ENCODE data around the gene ZBTB47.

Gene ZBTB47

GRCh38 chr3:42685891-42686820 lies 32.7 kb downstream of the ZBTB47 start:
- H3K36me3 ChIP-seq (replicated peaks; ENCODE audit: low read depth, low read length) = no peaks in the 10 kb centered on the region
- no peak overlapping the region for H3K27ac ChIP-seq (ENCODE audit: low read length)
- TF ChIP-seq EZH2phosphoT487 (IDR thresholded peaks at IDR 0.05; ENCODE audit: low read depth) = no peak
- TF ChIP-seq, protein P1, sequence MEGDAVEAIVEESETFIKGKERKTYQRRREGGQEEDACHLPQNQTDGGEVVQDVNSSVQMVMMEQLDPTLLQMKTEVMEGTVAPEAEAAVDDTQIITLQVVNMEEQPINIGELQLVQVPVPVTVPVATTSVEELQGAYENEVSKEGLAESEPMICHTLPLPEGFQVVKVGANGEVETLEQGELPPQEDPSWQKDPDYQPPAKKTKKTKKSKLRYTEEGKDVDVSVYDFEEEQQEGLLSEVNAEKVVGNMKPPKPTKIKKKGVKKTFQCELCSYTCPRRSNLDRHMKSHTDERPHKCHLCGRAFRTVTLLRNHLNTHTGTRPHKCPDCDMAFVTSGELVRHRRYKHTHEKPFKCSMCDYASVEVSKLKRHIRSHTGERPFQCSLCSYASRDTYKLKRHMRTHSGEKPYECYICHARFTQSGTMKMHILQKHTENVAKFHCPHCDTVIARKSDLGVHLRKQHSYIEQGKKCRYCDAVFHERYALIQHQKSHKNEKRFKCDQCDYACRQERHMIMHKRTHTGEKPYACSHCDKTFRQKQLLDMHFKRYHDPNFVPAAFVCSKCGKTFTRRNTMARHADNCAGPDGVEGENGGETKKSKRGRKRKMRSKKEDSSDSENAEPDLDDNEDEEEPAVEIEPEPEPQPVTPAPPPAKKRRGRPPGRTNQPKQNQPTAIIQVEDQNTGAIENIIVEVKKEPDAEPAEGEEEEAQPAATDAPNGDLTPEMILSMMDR (IDR thresholded peaks at IDR 0.05; ENCODE audit: low read depth, low read length) = no peak
- peaks cover 18% of the 10 kb centered on the region for H3K27me3 ChIP-seq (ENCODE audit: low read depth, low read length)
- H3K4me2 ChIP-seq (ENCODE audit: low read length) = no peak overlapping the region
- H3K4me3 ChIP-seq (ENCODE audit: low read length) = no peak overlapping the region
- no peaks in the 10 kb centered on the region for H4K20me1 ChIP-seq (ENCODE audit: insufficient read depth, low read length)
- H3K79me2 ChIP-seq (ENCODE audit: low read length) = no peaks in the 10 kb centered on the region
- H3K9ac ChIP-seq (ENCODE audit: low read length) = no peak overlapping the region
- no peak overlapping the region for H2AFZ ChIP-seq (ENCODE audit: low read depth, low read length)
- H3K4me1 ChIP-seq (ENCODE audit: low read length) = no peaks in the 10 kb centered on the region
- no peaks in the 10 kb centered on the region for H3K9me3 ChIP-seq (ENCODE audit: insufficient read depth, low read length)

GRCh38 chr3:42686832-42687650 lies 33.5 kb downstream of the ZBTB47 start:
- no peaks in the 10 kb centered on the region for H3K79me2 ChIP-seq (ENCODE audit: low read length)
- H3K27ac ChIP-seq (ENCODE audit: low read length) = no peak overlapping the region
- no peaks in the 10 kb centered on the region for H4K20me1 ChIP-seq (ENCODE audit: insufficient read depth, low read length)
- H3K9me3 ChIP-seq (ENCODE audit: insufficient read depth, low read length) = no peaks in the 10 kb centered on the region
- TF ChIP-seq, protein P1 (IDR thresholded peaks at IDR 0.05; ENCODE audit: low read depth, low read length) = no peak
- no peak for TF ChIP-seq EZH2phosphoT487 (IDR thresholded peaks at IDR 0.05; ENCODE audit: low read depth)
- H3K4me3 ChIP-seq (ENCODE audit: low read length) = no peak overlapping the region
- no peak overlapping the region for H3K9ac ChIP-seq (ENCODE audit: low read length)
- no peaks in the 10 kb centered on the region for H3K4me1 ChIP-seq (ENCODE audit: low read length)
- no peaks in the 10 kb centered on the region for H3K36me3 ChIP-seq (replicated peaks; ENCODE audit: low read depth, low read length)
- H3K27me3 ChIP-seq (ENCODE audit: low read depth, low read length) = peaks cover 10% of the 10 kb centered on the region
- H2AFZ ChIP-seq (ENCODE audit: low read depth, low read length) = no peak overlapping the region
- H3K4me2 ChIP-seq (ENCODE audit: low read length) = no peak overlapping the region

DNA sequence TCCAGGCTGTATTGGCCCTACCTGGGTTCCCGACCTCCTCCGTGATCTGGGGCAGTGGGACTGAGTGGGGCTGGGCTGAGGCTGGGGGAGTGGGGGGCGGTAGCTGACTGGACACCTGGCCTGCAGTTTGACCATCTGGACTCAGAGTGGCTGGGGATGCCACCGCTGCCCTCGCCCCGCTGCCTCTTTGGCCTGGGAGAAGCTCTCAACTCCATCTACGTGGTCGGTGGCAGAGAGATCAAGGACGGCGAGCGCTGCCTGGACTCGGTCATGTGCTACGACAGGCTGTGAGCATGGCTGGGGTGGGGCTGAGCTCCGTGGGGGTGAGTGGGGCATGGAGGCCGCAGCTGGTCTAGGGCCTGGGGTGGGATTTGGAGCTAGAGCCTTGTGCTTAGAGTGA lies 34.5 kb downstream of the ZBTB47 start:
- H3K79me2 ChIP-seq (ENCODE audit: low read length) = no peaks in the 10 kb centered on the region
- no peak overlapping the region for H3K4me3 ChIP-seq (ENCODE audit: low read length)
- no peaks in the 10 kb centered on the region for H4K20me1 ChIP-seq (ENCODE audit: insufficient read depth, low read length)
- H3K36me3 ChIP-seq (replicated peaks; ENCODE audit: low read depth, low read length) = no peaks in the 10 kb centered on the region
- no peaks in the 10 kb centered on the region for H3K4me1 ChIP-seq (ENCODE audit: low read length)
- H3K27me3 ChIP-seq (ENCODE audit: low read depth, low read length) = peaks cover 7% of the 10 kb centered on the region; the same call in 1 of the 2 replicates
- H3K4me2 ChIP-seq (ENCODE audit: low read length) = no peak overlapping the region
- no peak overlapping the region for H2AFZ ChIP-seq (ENCODE audit: low read depth, low read length)
- no peaks in the 10 kb centered on the region for H3K9me3 ChIP-seq (ENCODE audit: insufficient read depth, low read length)
- H3K9ac ChIP-seq (ENCODE audit: low read length) = no peak overlapping the region
- TF ChIP-seq, protein P1 (IDR thresholded peaks at IDR 0.05; ENCODE audit: low read depth, low read length) = no peak
- no peak for TF ChIP-seq EZH2phosphoT487 (IDR thresholded peaks at IDR 0.05; ENCODE audit: low read depth)
- no peak overlapping the region for H3K27ac ChIP-seq (ENCODE audit: low read length)

All from OCI-LY3 (cell line).